IPS DF 6.9 (cell line): ENCODE results near the gene FOXL1.

ENCODE experiments used
- DNase-seq: peaks from one replicate; pipeline ENCODE4 v3.0.0-alpha.2; 2013; ENCODE audit warnings: low read depth, low spot score
- H3K27ac ChIP-seq: one replicate; pipeline ENCODE4 v1.5.1; 2013; ENCODE audit warnings: low read length, control low read depth
- H3K27me3 ChIP-seq: 2 replicates; pipeline ENCODE4 v1.6.1; 2013; ENCODE audit warnings: mild to moderate bottlenecking, low read length; ENCODE audit not compliant: control insufficient read depth, insufficient read depth
- H3K36me3 ChIP-seq: 2 replicates; pipeline ENCODE4 v1.6.1; 2013; ENCODE audit warnings: low read length; ENCODE audit not compliant: control insufficient read depth, insufficient read depth
- H3K4me1 ChIP-seq: 2 replicates; pipeline ENCODE4 v1.6.1; 2013; ENCODE audit warnings: low read length; ENCODE audit not compliant: control insufficient read depth, insufficient read depth
- H3K4me3 ChIP-seq: 2 replicates; pipeline ENCODE4 v1.5.1; 2013; ENCODE audit warnings: mild to moderate bottlenecking, low read length
- H3K9me3 ChIP-seq: 2 replicates; pipeline ENCODE4 v1.6.1; 2013; ENCODE audit warnings: low read length, inconsistent platforms; ENCODE audit not compliant: control insufficient read depth, insufficient read depth
- WGBS: extraction: QIAGEN DNeasy Blood & Tissue Kit; methylation state at CpG from one replicate; pipeline ENCODE4 v1.1.7; 2013; ENCODE audit warnings: mixed read lengths, missing lambda C conversion rate; ENCODE audit not compliant: insufficient read length, insufficient coverage; 5-methylcytosine and 5-hydroxymethylcytosine counted together

Gene FOXL1

GRCh38 chr16:86575095-86575685 lies 3.2 kb upstream of the FOXL1 start:
- no peak overlapping the region for H3K27ac ChIP-seq
- DNase-seq: no peak
- no peaks in the 10 kb centered on the region for H3K36me3 ChIP-seq
- no peak overlapping the region for H3K4me3 ChIP-seq
- peaks cover 87% of the 10 kb centered on the region for H3K27me3 ChIP-seq
- no CpG with 5 or more reads among the region's 17 CpGs for WGBS
- H3K9me3 ChIP-seq: no peaks in the 10 kb centered on the region
- peaks cover 10% of the 10 kb centered on the region for H3K4me1 ChIP-seq

DNA sequence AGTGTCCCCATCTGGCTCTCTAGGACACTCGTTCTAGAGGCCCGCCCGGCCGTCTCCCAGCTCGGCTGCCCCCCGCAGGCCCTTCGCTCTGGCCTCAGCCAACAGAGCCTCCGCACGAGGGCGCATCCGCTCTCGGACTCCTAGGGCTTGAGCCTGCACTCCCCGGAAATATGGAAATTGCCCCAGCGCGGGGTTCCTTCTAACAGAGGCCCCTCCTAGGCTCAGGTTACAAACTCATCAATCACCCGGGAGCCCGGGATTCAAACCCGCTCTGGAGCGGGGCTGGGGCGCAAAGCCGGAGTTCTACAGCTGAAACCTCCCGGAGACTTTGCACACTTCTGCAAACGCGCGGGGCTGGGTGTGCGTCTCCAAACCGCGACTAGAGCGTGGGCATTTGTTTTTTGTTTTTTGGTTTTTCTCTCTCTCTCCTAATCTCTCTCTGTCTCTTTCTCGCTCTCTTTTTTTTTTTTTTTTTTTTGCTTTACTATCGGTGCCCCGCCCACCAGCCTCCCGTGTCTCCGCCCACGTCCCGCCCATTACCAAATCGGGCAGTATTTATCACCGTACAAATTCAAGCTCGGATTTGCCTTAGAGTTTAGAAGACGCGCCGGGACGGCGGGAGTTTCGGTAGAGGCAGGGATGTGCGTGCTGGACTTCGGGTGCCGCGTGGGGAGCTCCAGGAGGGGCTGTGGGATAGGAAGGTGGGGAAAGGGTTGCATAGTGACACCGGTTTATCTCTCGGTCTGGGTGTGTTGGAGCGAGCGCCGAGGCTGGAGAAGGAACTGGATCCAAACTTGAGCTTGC lies 2.4 kb upstream of the FOXL1 start:
- DNase-seq: no peak
- Histone ChIP-seq H3K36me3 (no peaks in the 10 kb centered on the region), H3K4me3 (peak overlapping the region; percentile 28; the same call in 1 of the 2 replicates), H3K27ac (no peak overlapping the region), H3K27me3 (peaks cover 87% of the 10 kb centered on the region), H3K4me1 (peaks cover 10% of the 10 kb centered on the region), H3K9me3 (no peaks in the 10 kb centered on the region)
- WGBS: no CpG with 5 or more reads among the region's 54 CpGs

GRCh38 chr16:86576591-86577313 lies 1.6 kb upstream of the FOXL1 start:
- peaks cover 86% of the 10 kb centered on the region for H3K27me3 ChIP-seq
- no peak for DNase-seq
- H3K4me3 ChIP-seq: peak overlapping the region; percentile 25; the same call in 1 of the 2 replicates
- no peaks in the 10 kb centered on the region for H3K36me3 ChIP-seq
- H3K27ac ChIP-seq: no peak overlapping the region
- no peaks in the 10 kb centered on the region for H3K9me3 ChIP-seq
- H3K4me1 ChIP-seq: peaks cover 8% of the 10 kb centered on the region
- WGBS: no CpG with 5 or more reads among the region's 33 CpGs

- DNase-seq: no peak
- Histone ChIP-seq H3K9me3 (no peaks in the 10 kb centered on the region), H3K36me3 (no peaks in the 10 kb centered on the region), H3K4me1 (peaks cover 8% of the 10 kb centered on the region), H3K4me3 (no peak overlapping the region), H3K27ac (no peak overlapping the region), H3K27me3 (peaks cover 79% of the 10 kb centered on the region)
- WGBS: no CpG with 5 or more reads among the region's 12 CpGs
Observed at GRCh38 chr16:86577314-86577971, 906 bp upstream of the FOXL1 start.

GRCh38 chr16:86578611-86579267 lies 390 bp downstream of the FOXL1 start:
- H3K36me3 ChIP-seq: no peaks in the 10 kb centered on the region
- H3K4me1 ChIP-seq: peaks cover 6% of the 10 kb centered on the region
- no CpG with 5 or more reads among the region's 69 CpGs for WGBS
- H3K27me3 ChIP-seq: peaks cover 66% of the 10 kb centered on the region
- peak overlapping the region; percentile 12; the same call in 1 of the 2 replicates for H3K4me3 ChIP-seq
- no peaks in the 10 kb centered on the region for H3K9me3 ChIP-seq
- no peak overlapping the region for H3K27ac ChIP-seq
- no peak for DNase-seq

DNA sequence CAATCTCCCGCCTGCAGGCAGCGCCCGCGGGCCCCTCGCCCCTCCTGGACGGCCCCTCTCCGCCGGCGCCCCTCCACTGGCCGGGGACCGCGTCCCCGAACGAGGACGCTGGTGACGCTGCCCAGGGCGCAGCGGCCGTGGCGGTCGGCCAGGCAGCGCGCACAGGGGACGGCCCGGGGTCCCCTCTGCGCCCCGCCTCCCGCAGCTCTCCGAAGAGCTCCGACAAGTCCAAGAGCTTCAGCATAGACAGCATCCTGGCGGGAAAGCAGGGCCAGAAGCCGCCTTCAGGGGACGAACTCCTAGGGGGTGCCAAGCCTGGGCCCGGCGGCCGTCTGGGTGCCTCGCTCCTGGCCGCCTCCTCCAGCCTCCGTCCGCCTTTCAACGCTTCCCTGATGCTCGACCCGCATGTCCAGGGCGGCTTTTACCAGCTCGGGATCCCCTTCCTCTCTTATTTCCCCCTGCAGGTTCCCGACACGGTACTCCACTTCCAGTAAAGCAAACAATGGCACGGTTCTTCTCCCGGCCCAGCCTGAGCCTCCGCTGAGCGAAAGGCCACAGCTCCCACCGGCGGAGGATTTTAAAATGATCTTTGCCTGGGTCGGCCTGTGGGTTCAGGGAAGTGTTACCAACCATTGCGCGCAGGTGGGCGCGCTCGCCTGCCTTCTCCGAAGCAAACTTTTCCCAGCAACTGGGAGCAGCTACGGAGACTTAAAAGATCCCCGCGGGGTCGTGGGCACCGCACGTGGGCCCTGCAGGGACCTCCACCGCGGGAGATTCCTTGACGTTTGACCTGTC lies 1.1 kb downstream of the FOXL1 start:
- H3K4me3 ChIP-seq: peak overlapping the region; percentile 12; the same call in 1 of the 2 replicates
- no peak for DNase-seq
- no CpG with 5 or more reads among the region's 69 CpGs for WGBS
- no peak overlapping the region for H3K27ac ChIP-seq
- no peaks in the 10 kb centered on the region for H3K36me3 ChIP-seq
- no peaks in the 10 kb centered on the region for H3K9me3 ChIP-seq
- peaks cover 59% of the 10 kb centered on the region for H3K27me3 ChIP-seq
- H3K4me1 ChIP-seq: peaks cover 6% of the 10 kb centered on the region

DNA sequence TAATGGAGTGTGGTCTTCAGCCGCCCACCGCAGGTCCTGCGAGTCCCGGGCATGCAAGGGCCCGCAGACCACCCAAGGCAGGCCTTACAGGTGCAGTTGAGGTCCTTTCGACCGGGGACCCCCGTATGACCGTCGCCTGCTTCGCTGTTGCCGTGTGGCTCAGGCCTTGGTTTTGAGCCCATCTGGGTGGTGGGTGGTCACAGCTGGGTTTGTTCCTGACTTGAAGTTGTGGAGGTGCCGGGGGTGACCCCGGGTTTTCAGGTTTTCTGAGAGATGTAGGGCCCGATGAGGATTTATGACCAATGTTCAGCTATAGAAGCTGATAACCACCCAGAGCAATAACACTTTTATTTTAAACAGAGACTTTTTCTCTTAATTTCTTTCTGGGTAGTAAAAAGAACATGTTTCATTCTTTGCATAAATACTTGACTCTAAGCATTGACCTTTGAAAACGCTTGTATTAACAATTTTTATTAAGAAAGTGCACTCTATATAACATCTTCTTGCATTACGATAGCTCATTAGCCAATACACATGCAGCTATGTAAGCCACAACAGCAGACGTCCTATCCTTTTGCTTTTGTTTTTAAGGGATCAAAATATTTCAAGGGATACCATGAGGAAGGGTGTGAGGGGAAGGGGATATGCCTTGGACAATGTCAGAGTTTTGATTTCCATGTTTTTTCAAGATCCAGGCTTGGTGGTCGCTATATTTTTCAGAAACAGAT lies 1.9 kb downstream of the FOXL1 start:
- no peak for DNase-seq
- Histone ChIP-seq H3K4me1 (peaks cover 6% of the 10 kb centered on the region), H3K27me3 (peaks cover 51% of the 10 kb centered on the region), H3K36me3 (no peaks in the 10 kb centered on the region), H3K9me3 (no peaks in the 10 kb centered on the region), H3K27ac (no peak overlapping the region), H3K4me3 (no peak overlapping the region)
- WGBS: no CpG with 5 or more reads among the region's 19 CpGs

- no CpG with 5 or more reads among the region's 9 CpGs for WGBS
- H3K27me3 ChIP-seq: peaks cover 48% of the 10 kb centered on the region
- no peaks in the 10 kb centered on the region for H3K9me3 ChIP-seq
- H3K27ac ChIP-seq: no peak overlapping the region
- H3K4me3 ChIP-seq: no peak overlapping the region
- H3K36me3 ChIP-seq: no peaks in the 10 kb centered on the region
- no peak for DNase-seq
- peaks cover 4% of the 10 kb centered on the region; the same call in 1 of the 2 replicates for H3K4me1 ChIP-seq
Observed at GRCh38 chr16:86580791-86581170, 2.4 kb downstream of the FOXL1 start.

- no peaks in the 10 kb centered on the region for H3K36me3 ChIP-seq
- H3K27ac ChIP-seq: no peak overlapping the region
- no CpG with 5 or more reads among the region's 4 CpGs for WGBS
- no peaks in the 10 kb centered on the region for H3K9me3 ChIP-seq
- H3K27me3 ChIP-seq: peaks cover 48% of the 10 kb centered on the region
- no peak for DNase-seq
- H3K4me1 ChIP-seq: peaks cover 4% of the 10 kb centered on the region; the same call in 1 of the 2 replicates
- H3K4me3 ChIP-seq: no peak overlapping the region
Observed at GRCh38 chr16:86581458-86581857, 3.1 kb downstream of the FOXL1 start.
